ENCODE data around the gene RSBN1.
"Not testable (repeated sequence)": the region's sequence is repeated elsewhere in the genome, so short reads cannot be mapped to it uniquely, and the experiment has no call there.

The RSBN1 gene

DNA sequence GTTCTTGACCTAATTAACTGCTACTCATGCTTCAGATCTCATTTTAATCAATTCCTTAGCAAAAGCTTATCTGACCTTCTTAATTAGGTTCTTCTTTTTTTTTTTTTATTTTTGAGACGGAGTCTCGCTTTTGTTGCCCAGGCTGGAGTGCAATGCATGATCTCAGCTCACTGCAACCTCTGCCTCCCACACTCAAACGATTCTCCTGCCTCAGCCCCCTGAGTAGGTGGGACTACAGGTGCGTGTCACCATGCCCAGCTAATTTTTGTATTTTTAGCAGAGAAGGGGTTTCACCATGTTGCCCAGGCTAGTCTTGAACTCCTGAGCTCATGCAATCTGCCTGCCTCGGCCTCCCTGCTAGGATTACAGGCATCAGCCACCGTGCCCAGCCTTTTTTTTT lies 58.9 kb downstream of the RSBN1 start:
- FAIRE-seq = not testable (repeated sequence)

DNA sequence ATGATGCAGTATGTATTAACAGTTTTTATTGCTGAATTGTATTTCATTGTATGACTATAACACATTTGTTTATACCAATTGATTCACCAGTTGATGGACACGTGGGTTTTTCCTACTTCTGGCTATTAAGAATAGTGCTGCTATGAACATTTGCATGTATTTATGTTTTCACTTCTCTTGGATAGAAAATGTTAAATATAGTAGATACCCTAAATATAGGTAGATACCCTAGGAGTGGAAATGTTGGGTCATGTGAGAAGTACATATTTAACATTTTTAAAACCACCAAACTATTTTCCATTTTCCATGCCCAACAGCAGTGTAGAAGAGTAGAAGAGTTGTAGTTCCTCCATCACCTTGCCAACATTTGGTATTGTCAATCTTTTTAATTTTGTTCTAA lies 60.8 kb downstream of the RSBN1 start:
- DNase-seq (ENCODE audit: extremely low spot score, insufficient read length, low read depth) = no peak
- no peak for FAIRE-seq

More for the DNA sequence above, 58.9 kb downstream of the RSBN1 start:
- DNase-seq (ENCODE audit: extremely low spot score, insufficient read length, low read depth) = not testable (repeated sequence)

DNA sequence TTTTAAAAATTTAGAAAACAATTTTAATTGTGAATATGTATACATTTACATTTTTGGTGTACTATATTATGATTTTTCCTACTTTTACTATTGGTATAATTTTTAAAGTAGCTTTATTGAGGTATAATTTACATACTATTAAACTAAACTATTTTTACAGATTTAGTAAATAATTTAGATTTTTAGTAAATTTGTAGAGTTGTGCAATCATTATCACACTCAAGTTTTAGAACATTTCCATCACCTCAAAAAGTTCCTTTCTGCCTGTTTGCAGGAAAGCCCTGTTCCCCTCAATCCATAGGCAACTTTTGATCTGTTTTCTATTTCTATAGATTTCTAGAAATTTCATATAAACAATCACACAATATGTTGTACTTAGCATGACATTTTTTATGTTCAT lies 61.2 kb downstream of the RSBN1 start:
- FAIRE-seq = no peak

DNA sequence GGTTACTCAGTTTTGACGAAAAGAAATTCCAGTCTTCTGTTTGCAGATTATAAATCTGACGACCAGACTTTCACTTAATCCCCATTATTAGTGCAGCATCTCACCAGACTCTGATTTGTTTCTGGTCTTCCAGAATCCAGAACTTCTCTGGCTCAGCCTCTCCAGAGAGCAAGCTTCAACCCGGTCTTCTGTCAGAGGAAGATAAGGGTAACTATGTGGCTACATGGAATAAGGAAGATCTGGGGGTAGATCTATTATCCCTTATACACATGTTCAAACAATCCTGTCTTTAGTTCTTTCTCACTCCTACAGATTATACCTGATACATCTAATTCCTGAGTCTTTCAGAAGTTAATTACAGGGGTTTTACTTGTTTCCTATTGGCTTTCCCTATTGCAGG lies 62.9 kb downstream of the RSBN1 start:
- DNase-seq (ENCODE audit: extremely low spot score, insufficient read length, low read depth) (no peak), FAIRE-seq (no peak)

More for the DNA sequence above, 61.2 kb downstream of the RSBN1 start:
- DNase-seq (ENCODE audit: extremely low spot score, insufficient read length, low read depth) = no peak

DNA sequence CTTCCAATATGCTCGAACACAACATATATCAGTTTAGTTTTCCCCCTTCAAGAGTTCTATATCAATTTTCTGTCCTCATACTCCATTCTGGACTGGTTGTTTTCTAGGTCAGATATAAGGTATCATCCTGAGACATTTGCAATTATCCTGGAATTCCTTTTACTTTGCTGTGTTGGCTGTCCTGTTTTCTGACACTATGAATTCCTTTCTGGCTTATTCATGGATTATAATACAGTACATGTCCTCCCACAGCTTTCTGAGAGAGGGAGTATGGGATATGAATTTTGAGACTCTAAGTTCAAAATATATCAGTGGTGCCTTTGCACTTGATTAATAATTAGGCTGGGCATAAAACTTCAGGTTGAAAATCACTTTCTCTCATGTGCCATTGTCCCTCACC lies 64.9 kb downstream of the RSBN1 start:
- DNase-seq (ENCODE audit: extremely low spot score, insufficient read length, low read depth) (no peak), FAIRE-seq (no peak)

DNA sequence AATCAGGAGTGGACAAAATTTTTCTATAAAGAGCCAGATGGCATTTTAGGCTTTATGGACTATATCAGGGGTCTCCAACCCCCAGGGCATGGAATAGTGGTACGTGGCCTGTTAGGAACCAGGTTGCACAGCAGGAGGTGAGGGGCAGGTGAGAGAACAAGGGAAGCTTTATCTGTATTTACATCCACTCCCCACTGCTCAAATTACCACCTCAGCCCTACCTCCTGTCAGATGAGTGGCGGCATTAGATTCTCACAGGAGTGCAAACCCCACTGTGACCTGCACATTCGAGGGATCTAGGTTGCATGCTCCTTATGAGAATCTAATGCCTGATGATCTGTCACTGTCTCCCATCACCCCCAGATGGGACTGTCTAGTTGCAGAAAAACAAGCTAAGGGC lies 66.9 kb downstream of the RSBN1 start:
- DNase-seq (ENCODE audit: extremely low spot score, insufficient read length, low read depth) (no peak), FAIRE-seq (no peak)

DNA sequence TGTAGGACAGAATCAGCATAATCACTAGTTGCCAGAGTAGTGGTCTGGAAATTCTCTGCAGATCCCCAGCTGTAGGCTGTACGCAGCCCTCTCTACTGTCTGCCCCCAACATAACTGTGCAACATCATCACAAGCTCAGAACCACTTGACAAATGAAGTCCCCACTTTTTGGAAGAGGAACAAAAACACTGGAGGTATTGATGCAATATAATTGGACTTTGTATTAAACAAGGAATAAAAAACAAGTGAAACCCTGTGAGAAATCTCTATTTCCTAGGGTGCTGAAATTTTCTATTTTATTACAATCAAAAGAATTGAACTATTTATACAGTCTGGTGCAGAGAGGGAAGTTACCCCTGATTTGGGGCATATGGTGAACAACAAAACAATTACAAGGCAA lies 68.2 kb downstream of the RSBN1 start:
- FAIRE-seq = no peak
- DNase-seq (ENCODE audit: extremely low spot score, insufficient read length, low read depth) = no peak

DNA sequence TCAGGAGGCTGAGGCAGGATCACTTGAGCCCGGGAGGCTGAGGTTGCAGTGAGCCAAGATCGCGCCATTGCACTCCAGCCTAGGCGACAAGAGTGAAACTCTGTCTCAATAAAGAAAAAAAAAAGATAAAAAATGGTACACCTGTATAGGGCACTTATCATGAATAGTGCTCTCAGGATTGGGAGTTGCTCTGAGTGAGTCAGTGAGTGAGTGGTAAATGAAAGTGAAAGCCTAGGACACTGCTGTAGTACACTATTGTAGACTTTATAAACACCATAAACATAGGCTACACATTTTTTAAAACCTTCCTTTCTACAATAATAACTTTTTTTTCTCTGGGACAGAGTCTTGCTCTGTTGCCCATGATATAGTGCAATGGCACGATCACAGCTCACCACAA lies 69.8 kb downstream of the RSBN1 start:
- no peak for DNase-seq (ENCODE audit: extremely low spot score, insufficient read length, low read depth)
- FAIRE-seq = no peak

DNA sequence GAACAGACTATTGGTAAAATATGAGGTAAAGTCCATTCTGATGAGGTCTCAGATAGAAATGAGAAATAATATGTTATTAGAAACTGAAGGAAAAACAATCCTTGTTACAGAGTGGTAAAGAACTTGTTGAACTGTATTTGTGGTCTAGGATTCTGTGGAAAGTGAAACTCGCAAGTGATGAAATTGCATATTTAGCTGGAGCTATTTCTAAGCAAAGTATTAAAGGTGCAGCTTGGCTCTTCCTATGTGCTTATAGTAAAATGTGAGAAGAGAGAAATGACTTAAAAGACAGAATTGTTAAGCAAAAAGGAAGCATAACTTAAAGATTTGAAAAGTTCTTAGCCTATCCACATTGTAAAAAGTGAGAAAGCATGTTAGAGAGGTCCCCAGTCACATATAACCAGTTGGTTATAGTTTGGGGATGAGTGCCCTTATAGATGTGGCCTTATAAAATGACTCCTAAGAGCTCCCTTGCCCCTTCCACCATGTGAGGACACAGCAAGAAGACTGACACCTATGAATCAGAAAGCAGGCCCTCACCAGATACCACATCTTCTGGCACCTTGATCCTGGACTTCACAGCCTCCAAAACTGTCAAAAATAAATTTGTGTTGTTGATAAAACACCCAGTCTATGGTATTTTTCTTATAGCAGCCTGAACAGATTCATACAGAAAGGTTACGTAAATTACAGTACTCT lies 77.8 kb downstream of the RSBN1 start:
- no peak for DNase-seq (ENCODE audit: extremely low spot score, insufficient read length, low read depth)
- FAIRE-seq = no peak

DNA sequence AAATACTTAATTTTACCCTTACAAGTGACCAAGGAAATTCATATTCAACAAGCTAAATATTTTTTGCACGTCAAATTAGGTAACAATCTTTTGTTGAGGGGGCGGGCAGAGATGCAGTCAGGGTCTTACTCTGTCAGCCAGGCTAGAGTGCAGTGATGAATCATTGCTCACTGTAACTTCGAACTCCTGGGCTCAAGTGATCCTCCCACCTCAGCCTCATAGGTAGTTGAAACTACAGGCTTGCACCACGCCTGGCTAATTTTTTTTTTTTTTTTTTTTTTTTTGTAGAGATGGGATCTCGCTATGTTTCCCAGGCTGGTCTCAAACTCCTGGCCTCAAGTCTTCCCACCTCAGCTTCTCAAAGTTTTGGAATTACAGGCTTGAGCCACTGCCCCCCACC lies 79.5 kb downstream of the RSBN1 start:
- FAIRE-seq (no peak), DNase-seq (ENCODE audit: extremely low spot score, insufficient read length, low read depth) (no peak)

DNA sequence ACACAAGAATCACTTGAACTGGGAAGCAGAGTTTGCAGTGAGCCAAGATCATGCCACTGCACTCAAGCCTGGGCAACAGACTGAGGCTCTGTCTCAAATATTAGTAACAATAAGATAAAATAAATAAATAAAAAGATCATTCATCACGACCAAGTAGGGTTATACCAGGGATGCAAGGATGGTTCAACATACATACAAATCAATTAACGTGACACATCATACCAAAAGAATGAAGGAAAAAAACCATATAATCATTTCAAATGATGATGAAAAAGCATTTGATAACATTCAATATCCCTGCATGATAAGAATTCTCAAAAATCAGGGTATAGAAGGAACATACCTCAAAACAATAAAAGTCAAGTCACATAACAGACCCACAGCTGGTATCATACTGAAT lies 91.3 kb downstream of the RSBN1 start:
- DNase-seq (ENCODE audit: extremely low spot score, insufficient read length, low read depth) (no peak), FAIRE-seq (no peak)

DNA sequence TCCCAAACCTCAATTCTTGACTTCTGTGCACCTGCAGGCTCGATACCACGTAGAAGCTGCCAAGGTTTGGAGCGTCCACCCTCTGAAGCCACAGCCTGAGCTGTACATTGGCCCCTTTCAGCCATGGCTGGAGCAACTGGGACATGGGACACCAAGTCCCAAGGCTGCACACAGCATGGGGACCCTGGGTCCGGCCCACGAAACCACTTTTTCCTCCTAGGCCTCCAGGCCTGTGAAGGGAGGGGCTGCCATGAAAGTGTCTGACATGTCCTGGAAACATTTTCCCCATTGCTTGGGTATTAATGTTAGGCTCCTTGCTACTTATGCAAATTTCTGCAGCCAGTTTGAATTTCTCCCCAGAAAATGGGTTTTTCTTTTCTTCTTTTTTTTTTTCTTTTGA lies 93.7 kb downstream of the RSBN1 start:
- not testable (repeated sequence) for FAIRE-seq; DNase-seq (ENCODE audit: extremely low spot score, insufficient read length, low read depth)

DNA sequence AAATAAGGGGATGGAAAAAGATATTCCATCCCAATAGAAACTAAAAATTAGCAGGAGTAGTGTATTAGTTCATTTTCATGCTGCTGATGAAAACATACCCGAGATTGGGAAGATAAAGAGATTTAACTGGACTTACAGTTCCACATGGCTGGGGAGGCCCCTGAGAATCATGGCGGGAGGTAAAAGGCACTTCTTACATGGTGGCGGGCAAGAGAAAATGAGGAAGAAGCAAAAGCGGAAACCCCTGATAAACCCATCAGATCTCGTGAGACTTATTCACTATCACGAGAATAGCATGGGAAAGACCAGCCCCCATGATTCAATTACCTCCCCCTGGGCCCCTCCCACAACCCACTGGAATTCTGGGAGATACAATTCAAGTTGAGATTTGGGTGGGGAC lies 94.8 kb downstream of the RSBN1 start:
- not testable (repeated sequence) for FAIRE-seq; DNase-seq (ENCODE audit: extremely low spot score, insufficient read length, low read depth)

DNA sequence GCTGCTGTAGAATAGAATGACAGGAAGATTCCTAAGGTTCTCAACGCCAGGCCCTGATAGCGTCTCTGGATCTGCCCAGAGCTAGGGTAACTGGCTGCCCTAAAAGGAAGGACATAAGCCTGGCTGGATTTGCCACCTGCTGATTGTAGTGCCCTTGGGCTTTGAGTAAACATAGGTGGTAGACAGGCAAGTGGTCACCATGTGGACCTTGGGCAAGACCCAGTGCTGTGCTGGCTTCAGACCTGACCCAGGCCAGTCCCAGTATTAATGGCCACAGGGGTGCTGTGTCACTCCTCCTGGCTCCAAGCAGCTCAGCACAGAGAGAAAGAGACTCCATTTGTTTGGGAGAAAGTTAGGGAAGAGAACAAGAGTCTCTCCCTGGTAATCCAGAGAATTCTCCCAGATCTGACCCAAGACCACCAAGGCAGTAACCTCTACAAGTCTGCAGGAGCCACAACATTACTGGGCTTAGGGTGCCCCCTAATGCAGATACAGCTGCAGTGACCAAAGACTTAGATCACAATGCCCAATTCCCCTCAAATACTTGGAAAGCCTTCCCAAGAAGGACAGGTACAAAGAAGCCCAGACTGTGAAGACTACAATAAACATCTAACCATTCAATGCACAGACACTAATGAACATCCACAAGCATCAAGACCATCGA lies 97.5 kb downstream of the RSBN1 start:
- FAIRE-seq (no peak), DNase-seq (ENCODE audit: extremely low spot score, insufficient read length, low read depth) (no peak)
